GM21447 (cell line): ENCODE results near the gene BCAS3.

Experiments used
- ATAC-seq: cut with Tn5 transposase; IDR thresholded peaks from one replicate; pipeline ENCODE4 v1.9.1; 2021; ENCODE audit not compliant: unreplicated experiment

The BCAS3 gene

DNA sequence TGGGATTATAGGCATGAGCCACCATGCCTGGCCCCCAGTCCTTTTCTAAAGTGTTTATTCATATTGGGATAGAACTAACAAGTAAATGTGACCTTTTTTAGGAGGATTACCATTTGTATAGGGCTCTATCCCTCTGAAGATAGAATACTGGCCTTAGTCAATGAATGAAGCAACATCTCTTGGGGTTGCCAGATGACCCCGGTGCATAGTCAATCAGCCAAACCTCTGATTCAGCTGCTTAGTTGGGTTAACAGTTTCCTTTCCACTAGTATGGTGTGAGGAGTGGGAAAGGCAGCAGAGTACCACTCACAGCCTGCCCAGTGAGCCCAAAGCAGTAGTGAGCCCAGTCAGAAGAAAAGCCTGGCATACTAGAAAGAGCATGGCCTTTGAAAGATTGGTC lies 627.4 kb downstream of the BCAS3 start:
- no peak for ATAC-seq

GRCh38 chr17:61306003-61306402 lies 628.4 kb downstream of the BCAS3 start:
- no peak for ATAC-seq

- ATAC-seq: no peak
Observed at GRCh38 chr17:61307905-61308886, 630.5 kb downstream of the BCAS3 start.

GRCh38 chr17:61309362-61310256 lies 632.0 kb downstream of the BCAS3 start:
- no peak for ATAC-seq

GRCh38 chr17:61310590-61310989 lies 632.9 kb downstream of the BCAS3 start:
- ATAC-seq: no peak

- no peak for ATAC-seq
Observed at GRCh38 chr17:61312406-61313295, 635.0 kb downstream of the BCAS3 start.

GRCh38 chr17:61313461-61314326 lies 636.0 kb downstream of the BCAS3 start:
- ATAC-seq: no peak

GRCh38 chr17:61314368-61315078 lies 636.9 kb downstream of the BCAS3 start:
- ATAC-seq: no peak

DNA sequence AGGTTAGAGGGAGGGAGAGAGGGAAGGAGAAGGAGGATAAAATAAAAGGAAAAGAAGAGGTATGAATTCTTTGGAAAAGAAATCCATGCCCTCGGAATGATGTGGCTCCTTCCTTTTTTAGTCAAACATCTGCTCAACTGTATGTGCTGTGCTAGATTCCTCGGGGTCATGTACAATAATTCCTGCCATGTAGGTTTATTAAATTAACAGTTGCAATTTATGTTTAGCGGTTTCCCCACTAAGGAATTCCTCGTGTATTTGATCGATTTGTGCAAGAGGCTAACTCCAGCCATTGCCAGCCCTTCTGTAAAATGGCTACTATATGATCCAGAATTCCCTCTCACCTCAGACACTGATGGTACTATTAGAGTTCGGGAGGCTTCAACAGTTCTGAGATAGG lies 639.0 kb downstream of the BCAS3 start:
- ATAC-seq: no peak

GRCh38 chr17:61317779-61318178 lies 640.1 kb downstream of the BCAS3 start:
- no peak for ATAC-seq

- ATAC-seq: no peak
Observed at GRCh38 chr17:61318684-61319098, 641.0 kb downstream of the BCAS3 start.

GRCh38 chr17:61321344-61321743 lies 643.7 kb downstream of the BCAS3 start:
- no peak for ATAC-seq

GRCh38 chr17:61322325-61323002 lies 644.8 kb downstream of the BCAS3 start:
- ATAC-seq: no peak

DNA sequence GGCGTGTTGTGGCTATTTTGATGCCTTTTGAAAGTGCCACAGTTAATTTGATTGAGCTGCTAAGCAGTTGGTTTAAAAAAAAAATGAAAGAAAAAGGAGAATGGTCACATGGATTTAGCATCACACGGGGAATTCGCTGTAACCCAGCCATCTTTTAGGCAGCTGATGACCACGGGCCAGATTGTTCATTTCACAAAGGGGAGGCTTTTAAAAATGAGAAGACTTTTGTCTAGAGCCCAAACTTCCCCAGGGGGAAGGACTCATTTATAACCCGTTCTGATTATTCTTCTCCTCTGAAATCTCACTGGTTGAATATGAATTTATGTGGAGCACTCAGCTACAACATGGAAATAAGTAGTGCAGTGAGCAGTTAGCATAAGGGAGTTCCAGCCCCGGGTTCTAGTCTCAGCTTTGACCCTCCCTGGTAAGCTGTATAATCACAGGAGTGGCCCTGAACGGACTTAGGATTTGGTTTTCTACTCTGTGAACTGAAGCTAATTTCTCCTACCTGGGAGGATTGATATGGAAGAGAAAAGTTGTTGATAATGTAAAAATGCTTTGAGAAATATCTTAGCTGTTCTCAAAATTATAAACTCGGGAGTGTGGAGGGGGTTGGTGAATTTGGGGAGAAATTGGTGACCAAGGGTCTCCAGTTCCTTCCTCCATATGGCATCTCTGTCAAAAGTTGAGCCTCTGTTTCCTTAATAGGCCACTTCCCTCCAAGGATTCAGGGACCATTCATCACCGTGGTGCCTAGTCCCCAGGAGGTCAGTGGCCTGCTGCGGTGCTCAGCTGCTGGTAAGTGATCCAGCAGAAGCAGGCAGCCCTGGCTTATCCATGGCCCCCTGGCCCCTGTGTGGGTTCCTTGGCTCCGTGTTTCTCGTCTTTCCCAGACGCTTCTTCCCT lies 645.6 kb downstream of the BCAS3 start:
- no peak for ATAC-seq

- no peak for ATAC-seq
Observed at GRCh38 chr17:61323909-61324868, 646.5 kb downstream of the BCAS3 start.

DNA sequence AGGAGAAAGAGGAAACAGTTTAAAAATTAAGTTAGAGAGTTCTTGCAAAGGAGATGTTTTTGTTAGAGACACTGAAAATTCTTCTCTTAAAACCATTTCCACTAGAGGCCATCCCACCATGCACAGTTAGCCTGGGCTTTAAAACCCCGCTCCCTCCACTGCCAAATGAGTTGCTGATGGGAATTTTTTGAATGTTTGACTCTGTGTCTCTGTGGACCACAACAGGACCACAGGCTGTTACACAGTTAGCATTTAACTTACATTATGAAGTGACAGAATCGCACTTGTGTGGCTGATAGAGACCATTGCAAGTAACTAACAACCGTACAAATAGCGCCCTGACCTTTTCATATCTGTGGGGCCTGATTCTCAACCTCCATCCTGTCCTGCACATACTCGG lies 647.3 kb downstream of the BCAS3 start:
- no peak for ATAC-seq
